IPS-NIHi7 (cell line): ENCODE results near the gene ZFYVE9.

ENCODE experiments used
- DNase-seq: peaks from one replicate; pipeline ENCODE4 v3.0.0; 2012; ENCODE audit warnings: mixed read lengths; ENCODE audit errors: extremely low spot score

Gene ZFYVE9

DNA sequence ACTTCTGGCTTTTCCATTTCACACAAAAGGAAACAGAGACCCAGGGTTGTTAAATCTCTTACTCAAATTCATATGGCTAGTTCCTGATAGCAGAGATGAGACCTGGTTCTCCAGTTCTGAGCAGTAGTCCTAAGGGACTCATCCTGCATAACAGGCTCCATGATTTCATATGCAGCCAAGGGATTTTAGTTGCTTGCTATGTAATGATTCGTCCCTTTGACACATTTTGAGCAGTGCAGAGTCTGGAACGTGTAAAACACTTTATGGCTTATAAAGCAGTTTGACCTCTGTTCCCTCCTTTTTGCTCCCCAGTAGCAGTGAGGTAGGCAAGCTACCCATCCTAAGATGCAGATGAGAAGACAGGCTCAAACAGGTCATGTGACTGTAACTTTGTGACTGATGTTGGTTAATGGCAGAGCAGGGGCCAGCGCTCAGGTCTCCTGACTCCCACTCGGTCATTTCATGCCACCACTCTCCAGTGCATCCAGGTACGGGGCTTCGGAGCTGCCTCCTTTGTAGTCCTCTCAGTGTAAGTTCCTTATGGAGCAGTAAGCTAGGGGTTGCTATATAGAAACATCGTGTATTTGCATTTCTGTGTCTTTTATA lies 199.9 kb downstream of the ZFYVE9 start:
- DNase-seq: no peak

GRCh38 chr1:52343979-52344378 lies 202.1 kb downstream of the ZFYVE9 start:
- no peak for DNase-seq

GRCh38 chr1:52345252-52345651 lies 203.4 kb downstream of the ZFYVE9 start:
- no peak for DNase-seq

DNA sequence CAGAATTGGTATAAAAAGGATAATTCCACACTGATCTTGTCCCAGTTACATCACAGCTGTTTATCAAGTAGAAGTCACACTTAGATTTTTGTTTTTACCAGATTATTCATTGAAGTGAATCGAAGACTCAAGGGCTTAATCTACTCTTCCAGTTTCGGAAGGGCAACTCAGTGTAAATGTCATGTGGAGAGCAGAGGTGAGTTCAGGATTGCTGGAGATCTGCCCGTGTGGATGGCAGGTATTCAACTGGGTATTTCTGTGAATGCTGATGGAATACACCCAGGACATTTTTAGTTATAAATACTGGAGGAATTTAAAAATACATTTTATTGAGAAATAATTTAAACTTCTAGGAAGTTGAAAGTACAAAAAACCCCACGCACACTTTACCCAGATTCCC lies 204.8 kb downstream of the ZFYVE9 start:
- no peak for DNase-seq

DNA sequence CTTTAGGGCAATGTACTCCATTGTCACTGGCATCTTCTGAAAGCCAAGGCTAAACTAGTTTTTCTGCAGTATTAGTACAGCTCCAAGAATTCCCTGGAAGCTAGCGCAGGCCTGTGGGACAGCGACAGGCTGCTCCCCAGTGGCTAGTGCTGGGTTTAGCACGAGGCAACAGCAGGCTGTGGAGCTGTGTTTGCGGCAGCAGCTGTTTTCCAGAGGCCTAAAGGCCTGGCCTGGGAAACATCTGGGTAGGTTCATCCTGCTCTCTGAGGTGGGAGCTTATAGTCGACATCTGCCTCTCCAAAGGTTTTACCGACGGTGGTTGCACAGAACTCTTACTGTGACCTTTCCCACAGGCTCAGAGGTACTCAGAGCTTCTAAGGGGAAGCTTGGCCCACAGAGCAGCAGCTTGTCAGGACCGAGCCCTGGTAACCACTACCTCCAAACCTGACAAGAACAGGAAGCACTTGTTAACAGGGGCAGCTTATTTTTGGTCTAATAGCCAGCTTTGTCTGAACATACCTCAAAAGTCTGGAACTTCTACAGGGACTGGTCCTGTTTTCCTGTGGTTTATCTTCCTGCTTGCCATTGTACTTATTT lies 206.9 kb downstream of the ZFYVE9 start:
- DNase-seq: peak; percentile 82

- DNase-seq: no peak
These were observed 210.8 kb downstream of the ZFYVE9 start for GRCh38 chr1:52352690-52353089.

GRCh38 chr1:52355436-52355835 lies 213.5 kb downstream of the ZFYVE9 start:
- DNase-seq: no peak

DNA sequence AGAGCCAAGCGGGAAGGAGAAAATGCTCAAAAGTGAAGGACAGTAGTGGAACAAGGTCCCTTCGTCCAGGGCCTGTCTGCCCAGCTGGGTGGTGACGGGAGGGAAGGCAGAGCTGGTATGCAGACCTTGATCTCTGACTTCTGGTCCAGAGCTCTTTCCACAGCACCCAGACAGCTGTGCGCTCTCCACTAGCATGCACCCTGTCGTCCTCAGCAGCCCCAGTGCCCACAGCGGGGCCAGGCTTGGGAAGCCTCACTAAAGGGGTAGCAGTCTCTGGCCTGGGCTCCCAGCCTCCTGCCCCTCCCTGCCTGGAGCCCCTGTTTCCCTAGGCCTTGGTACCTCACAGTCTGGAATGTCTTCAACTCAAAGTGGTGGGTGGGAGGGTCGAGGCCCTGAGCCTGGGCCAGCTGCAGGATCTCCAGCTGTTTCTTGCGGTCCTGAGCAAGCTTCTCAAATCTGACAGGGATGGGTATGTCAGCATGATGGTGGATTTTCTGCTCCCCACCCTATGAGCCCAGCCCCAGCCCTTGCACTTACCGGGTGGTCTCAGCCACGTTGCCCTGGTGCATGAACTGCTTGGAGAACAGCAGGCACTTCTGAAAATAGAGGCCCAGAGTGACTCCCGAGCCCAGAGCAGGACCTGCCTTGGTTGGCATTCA lies 214.1 kb downstream of the ZFYVE9 start:
- DNase-seq: no peak

GRCh38 chr1:52356818-52357355 lies 215.0 kb downstream of the ZFYVE9 start:
- no peak for DNase-seq

DNA sequence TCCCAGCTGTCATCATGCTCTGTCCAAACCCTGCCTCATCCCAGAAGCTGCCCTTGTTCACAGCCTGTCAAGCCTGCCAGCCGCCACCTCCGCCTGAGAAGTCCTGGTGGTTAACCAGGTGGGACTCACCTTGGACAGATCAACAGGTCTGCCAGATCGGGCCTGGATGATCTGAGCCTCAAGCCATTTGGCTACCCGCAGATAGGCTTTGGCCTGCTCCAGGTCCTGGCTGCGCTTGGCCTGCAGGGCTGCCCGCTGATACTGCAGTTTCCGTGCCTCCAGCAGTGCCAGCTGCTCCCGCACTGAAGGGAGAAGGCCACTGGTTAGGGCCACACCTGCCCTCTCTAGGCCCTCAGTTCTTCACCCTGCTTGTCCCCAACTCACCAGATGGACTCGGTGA lies 215.5 kb downstream of the ZFYVE9 start:
- no peak for DNase-seq

DNA sequence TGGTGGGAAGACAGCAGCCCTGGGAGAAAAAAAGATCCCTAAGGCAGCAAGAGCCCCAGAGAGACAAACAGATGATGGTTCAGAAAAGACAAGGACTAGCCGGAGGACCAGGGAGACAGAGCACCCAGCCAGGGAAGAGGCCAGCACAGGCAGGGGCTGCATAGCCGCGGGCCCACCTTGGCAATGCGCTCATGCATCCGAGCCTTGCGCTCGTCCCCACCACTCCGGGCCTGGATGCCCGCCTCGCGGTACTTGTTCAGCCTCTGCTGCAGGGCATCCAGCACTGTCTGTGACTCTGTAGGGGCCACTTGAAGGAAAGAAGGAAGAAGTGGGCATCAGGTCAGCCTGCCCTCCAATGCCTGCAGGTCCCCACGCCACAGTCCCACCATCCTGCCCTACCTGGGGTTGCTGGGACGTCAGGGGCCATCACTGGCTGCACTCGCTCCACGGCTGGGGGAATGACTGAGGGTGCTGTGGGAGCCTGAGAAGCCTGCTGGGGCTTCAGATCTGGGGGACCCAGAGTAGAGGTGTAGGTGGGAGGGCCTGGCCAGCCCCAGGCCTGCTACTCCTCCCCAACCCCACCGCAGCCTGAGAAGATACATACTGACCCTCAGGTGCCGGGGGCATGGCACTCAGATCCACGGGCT lies 217.1 kb downstream of the ZFYVE9 start:
- DNase-seq: no peak

DNA sequence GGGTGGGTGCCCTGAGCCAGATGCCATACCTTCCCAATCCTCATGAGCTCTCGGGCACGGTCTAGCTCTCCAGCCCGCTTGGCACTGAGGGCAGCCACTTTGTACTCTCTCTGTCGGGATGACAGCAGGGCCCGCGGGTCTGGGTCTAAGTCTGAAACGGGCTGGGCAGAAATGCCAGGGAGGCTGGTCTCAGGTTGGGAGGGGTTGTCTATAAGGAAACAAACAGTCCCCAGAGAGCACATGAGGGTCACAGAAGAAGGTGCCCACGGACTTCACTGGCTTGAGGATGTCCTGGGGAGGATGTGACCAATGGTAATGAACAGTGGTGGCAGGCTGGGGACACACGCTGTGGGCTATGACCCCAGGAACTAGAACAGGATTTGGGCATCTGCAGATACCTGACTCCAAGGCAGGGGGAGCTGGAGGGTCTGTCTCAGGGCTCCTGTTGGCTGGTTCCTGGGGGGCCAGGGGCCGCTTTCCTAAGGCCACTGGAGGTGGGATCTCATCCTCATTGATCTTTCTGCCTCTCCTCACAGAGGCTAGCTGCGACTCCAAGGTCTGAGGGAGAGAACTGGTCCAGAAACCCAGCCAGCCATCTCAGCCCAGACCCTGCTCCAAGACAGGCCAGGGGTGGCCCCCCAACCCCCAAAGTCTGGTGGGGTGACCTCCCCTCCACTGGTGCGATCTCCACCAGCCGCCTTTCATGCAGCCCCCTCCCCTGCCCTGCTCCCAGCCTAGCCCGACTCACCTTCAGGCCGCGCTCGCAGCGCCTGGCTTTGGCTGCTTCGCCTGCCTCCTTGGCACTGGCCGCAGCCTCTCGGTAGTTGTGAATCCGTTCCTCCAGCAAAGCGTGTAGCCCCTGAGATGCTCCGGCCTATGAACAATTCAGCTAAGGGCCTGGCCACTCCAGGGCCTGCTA lies 218.0 kb downstream of the ZFYVE9 start:
- no peak for DNase-seq

GRCh38 chr1:52360595-52360968 lies 218.7 kb downstream of the ZFYVE9 start:
- no peak for DNase-seq

- peak; percentile 21 for DNase-seq
These were observed 222.4 kb downstream of the ZFYVE9 start for GRCh38 chr1:52364235-52364839.

GRCh38 chr1:52365071-52365745 lies 223.3 kb downstream of the ZFYVE9 start:
- peak; percentile 47 for DNase-seq

DNA sequence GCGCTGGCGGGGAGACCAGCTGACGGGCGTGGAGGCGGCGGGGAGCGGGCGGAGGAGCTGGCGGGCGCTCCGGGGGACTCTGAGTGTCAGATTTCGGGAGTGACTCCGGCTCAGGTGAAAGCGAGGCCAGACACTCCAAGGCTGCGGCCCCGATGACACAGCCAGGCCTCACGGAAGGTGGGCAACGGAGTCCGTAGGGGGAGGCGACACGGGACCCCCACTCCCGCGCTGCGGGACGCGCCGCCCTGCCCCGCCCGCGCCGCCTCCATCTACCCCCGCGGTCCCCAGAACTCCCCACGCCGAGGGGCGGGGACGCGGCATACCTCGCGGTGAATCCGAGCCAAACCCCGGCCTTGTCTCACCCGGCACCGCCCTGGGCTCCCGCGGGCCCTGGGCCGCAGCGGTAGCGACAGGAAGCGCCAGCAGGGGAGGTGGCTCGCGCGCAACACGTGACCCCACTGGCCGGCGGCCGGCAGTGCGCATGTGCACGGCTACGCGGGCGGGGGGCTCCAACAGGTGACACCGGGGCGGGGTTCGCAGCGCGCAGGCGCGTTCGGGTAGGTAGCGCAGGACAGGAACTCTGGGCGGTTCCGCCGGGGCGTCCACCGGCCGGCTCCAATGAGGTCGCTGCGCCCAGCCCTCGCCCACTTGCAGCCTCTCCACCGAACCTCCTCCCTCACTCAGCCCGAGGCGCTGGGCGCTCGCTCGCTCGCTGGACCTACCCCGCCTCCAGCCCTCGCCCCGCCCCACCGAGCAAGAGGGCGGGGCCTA lies 224.0 kb downstream of the ZFYVE9 start, which contains the start of gene CC2D1B:
Gene CC2D1B (minus strand): TSS at position 460 of the 771 bp plus-strand sequence. CDS start 1,585 bp downstream, outside the sequence.
- DNase-seq: peak; percentile 100

GRCh38 chr1:52366517-52366827 lies 224.6 kb downstream of the ZFYVE9 start:
- no peak for DNase-seq

GRCh38 chr1:52367272-52367671 lies 225.4 kb downstream of the ZFYVE9 start:
- DNase-seq: no peak

DNA sequence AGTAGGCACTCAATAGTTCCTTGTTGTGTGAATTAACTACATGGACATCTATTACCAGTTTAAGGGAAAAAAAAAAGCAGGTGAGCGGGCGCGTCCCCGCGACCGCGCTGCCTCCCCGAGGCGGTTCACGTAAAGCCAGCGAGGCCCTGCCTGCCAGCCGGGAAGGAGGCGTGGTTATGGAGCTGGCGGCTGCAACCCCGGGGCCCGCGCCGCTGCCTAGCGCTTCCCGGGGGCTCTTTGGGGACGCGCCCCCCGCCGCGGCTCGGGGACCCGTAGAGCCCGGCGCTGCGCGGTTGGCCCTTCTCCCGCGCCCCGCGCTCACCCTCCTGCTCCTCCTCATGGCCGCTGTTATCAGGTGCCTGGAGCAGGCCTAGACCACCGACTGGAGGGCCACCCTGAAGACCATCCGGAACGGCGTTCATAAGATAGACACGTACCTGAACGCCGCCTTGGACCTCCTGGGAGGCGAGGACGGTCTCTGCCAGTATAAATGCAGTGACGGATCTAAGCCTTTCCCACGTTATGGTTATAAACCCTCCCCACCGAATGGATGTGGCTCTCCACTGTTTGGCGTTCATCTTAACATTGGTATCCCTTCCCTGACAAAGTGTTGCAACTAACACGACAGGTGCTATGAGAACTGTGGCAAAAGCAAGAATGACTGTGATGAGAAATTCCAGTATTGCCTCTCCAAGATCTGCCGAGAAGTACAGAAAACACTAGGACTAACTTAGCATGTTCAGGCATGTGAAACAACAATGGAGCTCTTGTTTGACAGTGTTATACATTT lies 226.7 kb downstream of the ZFYVE9 start:
- DNase-seq: peak; percentile 77
